AG08396 (cell line): ENCODE results near the gene PLD3.
A peak's percentile ranks its signal among the peaks of the same experiment; 100 is the strongest.
"Not testable (repeated sequence)": the region's sequence is repeated elsewhere in the genome, so short reads cannot be mapped to it uniquely, and the experiment has no call there.

Experiments
- DNase-seq: peaks from one replicate; pipeline ENCODE4 v3.0.0; 2012; ENCODE audit warnings: low spot score, mixed read lengths

The PLD3 gene

DNA sequence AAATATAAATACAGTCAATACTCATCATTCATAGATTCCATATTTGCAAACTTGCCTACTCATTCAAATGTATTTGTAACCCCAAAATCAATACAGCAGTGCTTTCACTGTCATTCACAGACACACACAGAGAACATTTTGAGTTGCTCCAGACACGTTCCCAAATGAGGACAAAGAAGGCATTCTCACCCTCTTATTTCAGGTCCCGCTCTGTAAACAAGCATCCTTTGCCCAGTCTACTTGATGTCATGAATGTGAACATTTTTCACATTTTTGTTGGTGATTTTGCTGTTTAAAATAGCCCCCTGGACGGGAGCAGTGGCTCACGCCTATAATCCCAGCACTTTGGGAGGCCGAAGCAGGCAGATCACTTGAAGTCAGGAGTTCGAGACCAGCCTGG lies 15.8 kb upstream of the PLD3 start:
- no peak for DNase-seq

DNA sequence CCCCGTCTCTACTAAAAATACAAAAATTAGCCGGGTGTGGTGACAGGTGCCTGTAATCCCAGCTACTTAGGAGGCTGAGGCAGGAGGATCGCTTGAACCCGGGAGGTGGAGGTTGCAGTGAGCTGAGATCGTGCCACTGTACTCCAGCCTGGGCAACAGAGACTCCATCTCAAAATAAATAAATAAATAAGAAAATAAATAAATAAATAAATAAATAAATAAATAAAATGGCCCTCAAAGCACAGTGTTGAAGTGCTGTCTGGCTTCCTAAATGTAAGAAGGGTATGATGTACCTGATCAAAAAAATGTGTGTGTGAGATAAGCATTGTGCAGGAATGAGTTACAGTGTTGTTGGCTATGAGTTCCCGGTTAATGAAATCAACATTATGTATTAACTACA lies 15.4 kb upstream of the PLD3 start:
- DNase-seq = not testable (repeated sequence)

DNA sequence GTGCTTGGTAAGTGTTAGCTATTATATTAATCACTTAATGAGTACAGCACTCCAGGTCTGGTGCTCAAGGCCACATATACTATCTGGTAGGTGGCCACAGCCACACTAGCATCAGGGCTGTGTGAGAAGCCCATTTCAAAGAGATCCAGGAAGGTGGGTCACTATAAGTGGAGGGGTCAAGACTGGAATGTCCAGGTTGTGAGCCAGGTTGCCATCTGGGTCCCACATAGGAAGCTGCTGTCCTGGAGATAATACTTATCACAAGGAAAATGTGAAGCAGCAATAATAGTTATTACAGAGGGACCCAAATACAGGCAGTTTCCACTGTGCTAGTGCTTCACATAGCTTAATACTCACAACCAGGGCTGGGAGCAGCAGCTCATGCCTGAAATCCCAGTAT lies 13.4 kb upstream of the PLD3 start:
- no peak for DNase-seq

DNA sequence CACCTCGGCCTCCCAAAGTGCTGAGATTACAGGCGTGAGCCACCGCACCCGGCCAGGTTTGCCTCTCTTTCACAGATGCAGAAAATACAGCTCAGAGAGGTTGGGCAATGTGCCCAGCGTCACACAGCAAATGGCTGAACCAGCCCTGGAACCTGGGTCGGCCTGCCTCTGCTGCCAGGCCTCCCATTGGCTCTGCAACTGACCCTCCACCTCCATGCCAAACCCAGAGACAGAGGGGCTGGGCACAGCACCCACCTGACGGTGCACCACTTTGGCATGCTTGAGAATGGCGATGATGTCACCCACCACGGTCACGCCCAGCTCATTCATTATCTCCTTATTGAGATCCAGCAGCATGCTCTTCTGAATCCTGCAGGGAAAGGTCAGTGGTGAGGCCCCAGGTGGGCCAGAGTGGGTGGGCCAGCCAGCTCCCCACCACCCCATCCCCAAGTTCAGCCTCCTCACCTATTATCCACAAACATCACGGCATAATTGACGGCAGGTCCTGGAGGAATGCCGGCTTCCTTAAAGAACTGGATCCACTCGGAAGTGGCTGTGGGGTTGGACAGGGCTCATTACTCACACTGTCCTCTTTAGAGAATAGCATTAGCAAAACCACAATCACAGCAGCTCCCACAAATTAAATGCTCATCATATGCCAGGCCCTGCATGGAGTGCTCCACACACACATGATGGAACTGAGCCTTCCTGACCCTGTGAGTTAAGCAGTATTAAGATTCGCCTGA lies 12.5 kb upstream of the PLD3 start:
- DNase-seq = no peak

DNA sequence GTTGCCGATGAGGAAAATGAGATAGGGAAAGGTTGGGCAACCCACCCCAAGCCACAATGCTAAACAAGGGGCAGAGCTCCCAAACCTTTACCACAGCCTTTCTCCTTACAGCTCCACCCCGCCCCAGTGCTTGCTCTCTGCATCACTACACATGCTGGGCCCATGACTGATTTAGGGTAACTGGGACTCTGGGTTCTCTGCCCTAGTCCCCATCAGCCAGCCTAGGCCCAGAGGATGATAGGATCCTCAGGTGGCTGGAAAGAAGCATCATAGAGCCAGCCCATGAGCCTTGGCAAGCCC lies 11.9 kb upstream of the PLD3 start:
- DNase-seq = no peak

DNA sequence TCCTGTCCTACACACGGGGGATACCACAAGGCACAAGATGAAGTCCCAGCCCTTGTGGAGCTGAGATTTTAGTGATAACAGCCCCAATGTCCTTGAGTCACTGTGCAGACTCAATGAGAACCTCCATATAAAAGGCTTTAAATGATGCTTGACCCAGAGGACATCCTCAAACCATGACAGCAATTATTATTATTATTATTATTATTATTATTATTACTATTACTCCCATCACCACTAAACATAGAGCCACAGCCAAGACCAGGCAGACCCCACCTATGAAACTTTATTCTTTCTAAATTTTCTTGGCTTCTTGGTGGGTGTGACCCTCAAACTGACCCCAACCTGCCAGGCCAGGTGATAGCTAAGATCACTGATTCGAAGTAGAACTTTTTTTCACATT lies 11.4 kb upstream of the PLD3 start:
- no peak for DNase-seq

DNA sequence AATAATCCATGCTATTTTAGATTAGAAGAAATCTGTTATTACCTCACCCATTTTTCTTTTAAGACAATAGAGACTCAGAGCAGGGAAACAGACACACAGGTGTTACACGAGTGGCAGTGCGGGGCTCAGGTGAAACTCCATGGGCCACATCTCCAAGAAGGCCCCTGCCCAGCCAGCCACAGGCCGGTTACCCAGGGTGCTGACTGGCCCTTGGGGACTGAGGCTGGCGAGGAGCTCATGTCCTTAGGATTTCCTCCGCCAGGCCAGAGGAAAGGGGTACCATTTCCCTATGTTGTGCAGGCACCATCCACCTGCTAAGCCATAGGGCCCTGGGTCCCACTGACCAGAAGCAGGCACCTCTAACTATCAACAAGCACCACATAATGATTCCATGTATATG lies 10.9 kb upstream of the PLD3 start:
- DNase-seq = no peak

DNA sequence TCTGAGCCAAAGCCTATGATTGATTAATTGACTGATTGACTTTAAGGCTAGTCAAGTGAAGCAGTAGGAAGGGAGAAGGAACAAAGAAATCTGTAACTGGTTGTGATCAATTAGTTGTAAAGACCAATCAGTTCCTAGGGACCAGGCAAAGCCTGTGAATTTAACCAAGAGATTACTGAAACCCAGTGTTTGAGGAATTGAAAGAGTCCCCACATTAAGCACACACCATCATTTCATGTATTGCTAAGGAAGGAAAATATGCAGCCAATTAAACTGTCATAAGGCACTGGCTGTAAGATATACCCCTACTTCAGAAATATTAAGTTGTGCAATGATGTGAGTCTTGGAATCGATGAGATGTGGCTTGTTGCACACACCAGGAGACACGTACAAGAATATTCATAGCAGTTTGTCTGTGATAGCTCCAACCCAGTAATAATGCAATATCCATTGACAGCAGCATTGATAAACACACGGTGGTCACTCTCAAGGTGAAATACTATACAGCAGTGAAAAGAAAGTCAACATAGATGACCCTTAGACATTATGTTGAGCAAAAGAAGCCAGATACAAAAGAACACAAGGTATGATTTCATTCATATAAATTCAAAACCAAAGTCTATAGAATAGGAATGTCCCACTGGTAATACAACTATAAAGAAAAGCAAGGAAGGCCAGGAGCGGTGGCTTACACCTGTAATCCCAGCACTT lies 9.3 kb upstream of the PLD3 start:
- DNase-seq = no peak

DNA sequence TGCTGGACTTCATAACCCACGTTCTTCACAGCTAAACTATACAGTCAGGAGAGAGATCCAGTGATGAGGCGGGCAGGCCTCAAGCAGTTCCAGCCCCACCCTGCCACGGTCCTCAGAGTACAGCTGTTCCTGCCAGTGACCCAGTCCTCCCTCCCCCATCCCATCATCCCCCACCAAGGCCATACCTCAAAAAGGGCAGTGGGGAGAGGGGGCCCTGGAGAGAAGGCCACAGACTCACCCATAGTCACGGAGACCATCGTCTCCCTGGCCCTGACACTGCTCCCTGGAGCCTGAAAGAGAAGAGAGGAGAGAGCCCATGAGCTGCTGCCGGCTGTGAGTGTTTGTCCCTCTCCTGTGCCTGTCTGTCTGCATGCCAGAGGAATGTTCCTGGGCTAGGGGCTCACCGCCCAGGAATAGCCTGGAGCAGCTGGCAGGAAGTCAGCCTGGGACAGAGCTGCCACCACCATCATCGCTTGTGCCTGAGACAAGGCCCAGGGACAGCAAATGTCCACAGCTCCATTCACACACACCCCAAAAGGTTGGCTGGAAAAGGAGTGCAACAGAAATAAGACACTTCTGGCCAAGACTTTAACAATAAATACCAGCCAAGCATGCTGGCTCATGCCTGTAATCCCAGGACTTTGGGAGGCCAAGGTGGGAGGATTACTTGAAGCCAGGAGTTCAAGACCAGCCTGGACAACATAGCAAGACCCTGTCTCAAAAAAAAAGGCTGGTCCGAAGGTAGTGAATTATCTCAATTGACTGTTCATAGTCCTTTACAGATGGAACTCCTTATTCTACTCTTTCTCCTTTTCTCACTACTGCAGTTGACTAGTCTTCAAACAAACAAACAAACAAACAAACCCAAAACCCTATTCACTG lies 6.7 kb upstream of the PLD3 start:
- DNase-seq = peak; percentile 41

DNA sequence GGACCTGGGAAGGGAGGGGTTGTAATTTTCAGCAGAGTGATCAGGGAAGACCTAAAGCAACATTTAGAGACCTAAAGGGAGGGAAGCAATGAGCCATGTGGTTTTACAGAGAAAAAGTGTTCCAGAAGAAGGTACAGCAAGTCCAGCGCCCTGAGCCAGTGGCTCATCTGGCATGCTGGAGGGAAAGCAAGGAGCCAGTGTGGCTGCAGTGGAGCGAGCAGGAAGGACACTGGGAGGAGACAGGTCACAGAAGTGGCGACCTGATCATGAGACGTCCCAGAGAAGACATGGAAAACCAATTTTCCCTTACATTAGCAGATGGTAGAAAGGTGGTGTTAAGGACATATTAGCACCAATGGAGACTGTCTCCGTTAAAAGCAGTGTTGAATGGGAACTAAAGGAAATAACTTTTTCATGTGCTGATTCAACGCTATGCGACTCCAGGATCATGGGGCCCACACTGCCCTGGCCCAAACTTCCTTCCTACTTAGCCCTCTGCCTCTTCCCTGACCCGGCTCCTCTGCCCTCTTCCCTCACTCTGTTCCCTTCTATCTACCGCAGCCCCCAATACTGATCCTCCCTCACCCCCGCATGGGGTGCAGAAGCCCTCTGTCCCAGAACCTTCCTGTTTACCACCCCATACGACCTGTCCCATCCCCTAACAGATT lies 5.7 kb upstream of the PLD3 start:
- no peak for DNase-seq

DNA sequence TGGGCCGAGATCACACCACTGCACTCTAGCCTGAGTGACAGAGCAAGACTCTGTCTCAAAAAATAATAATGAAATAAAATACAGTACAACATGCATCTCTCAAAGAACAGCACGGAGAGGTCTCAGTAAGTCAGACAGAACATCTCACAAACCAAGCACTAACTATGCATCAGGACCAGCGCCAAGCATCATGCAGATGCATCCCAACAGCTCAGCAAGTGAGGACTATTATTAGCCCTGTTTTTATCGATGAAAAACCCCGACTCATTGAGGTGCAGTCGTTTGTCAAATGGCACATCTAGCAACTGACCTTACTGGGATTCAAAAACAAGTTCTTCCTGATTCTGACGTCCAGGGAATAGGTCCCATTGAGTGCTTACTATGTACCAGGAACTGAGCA lies 4.1 kb upstream of the PLD3 start:
- DNase-seq = no peak

DNA sequence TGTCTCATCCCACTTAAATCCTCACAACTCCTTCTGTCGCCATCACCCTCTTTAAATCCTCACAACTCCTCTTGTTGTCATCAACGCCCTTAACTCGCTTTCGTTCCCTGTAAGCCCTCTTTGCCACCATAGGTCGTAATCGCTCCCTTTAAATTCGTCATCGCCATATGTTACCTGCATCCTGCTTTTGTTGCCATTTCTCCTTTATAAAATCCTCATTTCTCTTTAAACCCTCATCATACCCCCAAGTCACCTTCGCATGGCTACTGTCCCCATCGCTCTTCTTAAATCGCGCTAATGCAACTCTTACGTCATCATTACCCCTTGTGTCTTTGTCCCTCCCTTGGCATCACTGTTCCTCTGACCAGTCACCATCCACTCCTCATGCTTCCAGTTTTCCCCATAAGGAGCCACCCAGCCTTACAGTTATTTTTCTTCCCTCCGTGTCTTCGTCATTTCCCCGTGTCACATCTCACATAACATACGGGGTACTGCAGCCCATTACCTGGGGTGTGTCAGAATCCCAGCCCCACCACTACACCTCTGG lies 539 bp downstream of the PLD3 start:
- peak; percentile 65 for DNase-seq

DNA sequence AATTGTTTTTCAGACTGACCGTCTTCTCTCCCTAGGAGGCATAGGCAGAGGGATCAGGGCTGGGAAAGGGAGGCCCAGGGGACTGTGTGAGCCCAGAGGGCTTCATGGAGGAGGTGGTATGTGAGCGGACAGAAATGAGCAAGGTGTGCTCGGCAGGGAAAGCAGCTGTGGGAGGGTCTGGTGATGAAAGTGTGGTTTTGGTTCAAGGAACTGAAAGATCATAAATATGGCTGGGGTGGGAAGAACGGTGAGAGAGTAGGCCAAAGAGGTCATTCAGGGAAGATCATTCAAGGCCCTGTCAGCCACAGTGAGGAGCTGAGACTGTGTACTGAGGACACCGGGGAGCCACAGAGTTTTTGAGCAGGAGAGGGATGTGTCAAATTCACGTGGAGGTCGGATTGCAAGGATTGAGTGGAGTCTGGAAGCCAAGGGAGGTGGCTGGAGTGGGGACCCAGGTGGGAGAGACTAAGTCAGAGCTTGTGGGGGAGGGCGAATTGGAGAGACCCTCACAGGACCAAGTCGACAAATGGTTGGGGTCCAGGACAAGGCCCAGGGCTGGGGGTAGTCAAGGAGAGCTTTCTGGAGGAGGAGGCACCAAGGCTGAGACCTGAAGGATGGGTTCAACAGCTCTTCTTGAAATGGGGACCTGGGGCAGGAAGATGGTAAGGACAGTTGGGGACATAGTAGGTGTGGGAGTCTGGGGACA lies 7.6 kb downstream of the PLD3 start:
- DNase-seq = no peak

DNA sequence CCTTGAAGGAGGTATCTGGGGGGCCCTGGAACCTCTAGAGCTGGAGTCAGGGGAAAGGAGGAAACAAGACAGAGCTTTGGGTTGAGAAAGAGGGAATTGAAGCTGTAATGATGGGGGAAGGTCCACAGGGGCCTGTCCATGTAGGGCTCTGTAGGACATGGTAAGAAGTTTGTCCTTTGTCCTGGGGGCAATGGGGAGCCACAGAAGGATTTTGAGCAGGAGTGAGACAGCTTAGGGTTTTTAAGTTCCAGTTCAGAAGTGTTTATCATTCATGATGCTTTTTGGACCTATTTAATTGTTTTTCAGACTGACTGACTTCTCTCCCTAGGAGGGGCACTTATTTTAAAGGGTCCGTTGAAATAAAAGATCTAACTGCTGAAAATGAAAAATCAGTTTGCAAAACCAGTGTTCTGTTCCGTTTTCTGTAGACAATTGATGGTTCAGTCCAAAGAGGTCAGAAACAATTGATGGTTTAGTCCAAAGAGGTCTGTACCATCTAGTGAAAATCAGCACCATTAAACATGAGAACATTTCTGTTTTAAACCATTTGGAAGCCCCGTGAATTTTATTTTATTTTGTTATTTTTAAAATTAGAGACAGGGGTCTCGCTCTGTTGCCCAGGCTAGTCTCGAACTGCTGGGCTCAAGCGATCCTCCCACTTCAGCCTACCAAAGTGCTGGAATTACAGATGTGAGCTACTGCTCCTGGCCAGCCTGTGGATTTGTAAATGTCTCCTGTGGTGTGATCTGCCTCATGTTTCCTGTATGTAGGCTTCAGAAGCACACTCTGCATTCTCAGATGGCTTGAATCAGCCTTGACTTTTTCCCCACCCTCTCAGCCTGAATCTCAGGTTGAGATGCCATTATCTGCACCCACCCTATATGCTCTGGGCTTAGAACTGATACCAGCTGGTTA lies 8.4 kb downstream of the PLD3 start:
- DNase-seq = no peak

DNA sequence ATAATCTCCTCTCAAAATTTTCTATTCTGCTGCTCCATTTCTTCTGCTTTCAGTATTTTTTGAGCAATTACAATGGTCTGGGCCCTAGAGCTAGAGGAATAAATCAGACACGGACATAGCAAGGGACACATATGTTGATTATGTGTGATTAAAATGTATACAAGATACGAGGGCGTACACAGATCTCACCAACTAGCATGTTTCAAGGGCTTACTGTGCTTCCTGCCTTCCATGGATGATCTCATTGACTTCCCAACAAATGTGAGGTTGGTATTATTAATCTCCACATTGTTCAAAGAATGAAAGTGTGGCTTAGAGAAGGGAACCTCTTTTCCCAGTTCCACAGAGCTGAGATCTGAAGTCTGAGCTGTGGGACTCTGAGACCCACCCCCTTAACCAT lies 9.1 kb downstream of the PLD3 start:
- DNase-seq = no peak

DNA sequence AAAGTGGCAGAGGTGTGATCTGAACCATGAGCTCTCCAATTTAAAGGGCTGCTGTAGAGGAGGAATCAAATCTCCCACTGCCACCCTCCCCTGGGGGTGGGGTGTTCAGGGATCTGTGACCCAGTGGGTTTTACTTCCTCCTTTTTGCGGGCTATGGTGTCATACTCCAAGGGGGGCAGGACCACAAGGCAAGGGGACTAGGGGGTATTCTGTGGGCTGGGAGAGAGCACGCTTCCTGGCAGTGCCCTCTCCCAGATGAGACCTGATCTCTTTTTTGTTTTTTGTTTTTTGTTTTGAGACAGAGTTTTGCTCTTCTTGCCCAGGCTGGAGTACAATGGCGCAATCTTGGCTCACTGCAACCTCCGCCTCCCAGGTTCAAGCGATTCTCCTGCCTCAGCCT lies 10.3 kb downstream of the PLD3 start:
- no peak for DNase-seq

DNA sequence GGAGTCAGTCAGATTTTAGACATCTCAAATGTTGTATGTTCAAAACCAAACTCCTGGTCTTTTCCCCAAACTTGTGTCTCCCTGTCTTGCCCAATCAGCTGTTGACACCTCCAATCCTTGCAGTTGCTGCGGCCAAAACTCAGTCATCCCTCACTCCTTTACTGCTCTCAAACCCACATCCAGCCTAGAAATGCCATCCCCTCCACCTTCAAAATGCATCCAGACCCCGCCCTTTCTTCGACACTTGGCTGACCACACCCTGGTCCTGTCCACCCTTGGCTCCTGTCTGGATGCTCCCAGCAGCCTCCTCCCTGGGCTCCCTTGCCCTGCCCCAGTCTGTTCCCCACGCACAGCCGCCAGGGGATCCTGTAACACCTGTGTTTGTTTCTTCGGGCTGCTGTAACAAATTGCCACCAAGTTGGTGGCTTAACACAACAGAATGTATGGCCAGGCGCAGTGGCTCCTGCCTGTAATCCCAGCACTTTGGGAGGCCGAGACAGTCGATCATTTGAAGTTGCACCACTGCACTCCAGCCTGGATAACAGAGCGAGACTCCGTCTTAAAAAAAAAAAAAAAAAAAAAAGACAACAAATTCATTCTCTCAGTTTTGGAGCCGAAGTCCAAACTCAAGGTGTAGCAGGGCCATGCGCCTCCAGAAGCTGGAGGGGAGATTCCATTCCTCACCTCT lies 11.7 kb downstream of the PLD3 start:
- no peak for DNase-seq

DNA sequence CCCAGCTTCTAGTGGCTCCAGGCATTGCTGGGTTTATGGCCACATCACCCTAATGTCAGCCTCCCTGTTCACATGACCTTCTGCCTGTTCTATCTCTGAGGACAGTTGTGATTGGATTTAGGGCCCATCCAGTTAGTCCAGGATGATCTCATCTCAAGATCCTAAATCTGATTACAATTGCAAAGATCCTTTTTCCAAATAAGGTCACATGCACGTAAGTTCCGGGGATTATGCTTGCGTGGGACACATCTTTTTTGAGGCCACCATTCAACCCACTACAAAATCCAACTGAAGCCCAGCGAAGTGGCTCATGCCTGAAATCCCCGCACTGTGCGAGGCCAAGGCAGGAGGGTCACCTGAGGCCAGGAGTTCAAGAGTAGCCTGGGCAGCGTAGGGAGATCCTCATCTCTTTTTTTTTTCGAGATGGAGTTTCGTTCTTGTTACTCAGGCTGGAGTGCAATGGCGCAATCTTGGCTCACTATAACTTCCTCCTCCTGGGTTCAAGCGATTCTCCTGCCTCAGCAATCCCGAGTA lies 12.3 kb downstream of the PLD3 start:
- no peak for DNase-seq

DNA sequence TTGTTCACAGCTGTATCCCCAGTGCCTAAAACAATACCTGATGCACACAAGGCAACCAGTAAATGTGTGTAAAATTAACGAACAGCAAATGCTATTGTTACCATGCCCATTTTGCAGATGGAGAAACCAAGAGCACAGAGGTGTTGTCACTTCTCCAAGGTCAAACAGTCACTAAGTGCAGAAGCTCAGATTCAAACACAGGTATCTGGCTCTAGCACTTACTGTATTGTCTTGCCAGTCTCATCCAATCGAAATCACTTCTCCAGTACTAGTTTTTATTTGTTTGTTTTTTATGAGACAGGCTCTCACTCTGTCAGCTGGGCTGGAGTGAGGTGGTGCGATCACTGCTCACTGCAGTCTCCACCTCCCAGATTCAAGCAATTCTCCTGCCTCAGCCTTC lies 13.7 kb downstream of the PLD3 start:
- DNase-seq = no peak

DNA sequence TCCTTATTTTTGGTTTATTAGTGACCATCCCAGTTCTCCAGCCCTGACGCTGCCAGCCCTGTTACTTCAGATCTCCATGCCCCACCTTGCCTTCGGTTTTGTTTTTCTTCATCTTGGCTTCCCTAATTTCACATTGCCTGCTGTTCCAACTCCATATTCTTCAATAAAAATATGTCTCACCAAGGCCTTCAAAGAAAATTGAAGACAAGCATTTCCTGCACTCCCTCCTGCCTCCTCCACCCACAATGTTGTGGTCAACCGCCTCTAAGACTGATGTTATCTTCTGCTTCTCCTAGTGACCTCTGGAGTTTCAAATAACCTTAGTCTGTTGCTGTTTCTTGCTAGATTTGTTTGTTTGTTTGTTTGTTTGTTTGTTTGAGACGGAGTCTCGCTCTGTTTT lies 14.6 kb downstream of the PLD3 start:
- DNase-seq = no peak
